B cell (primary cell): ENCODE measurements around the gene RFWD3.

Source experiments
- CTCF ChIP-seq: fragments of 200-600 bp; IDR thresholded peaks from one replicate; pipeline ENCODE4 v1.8.0; 2022; ENCODE audit warnings: antibody characterized with exemption, mild to moderate bottlenecking
- EZH2 ChIP-seq: IDR thresholded peaks from 2 replicates; pipeline ENCODE4 v1.6.1; 2012; ENCODE audit warnings: borderline replicate concordance, low read depth, mild to moderate bottlenecking, moderate library complexity, low read length; ENCODE audit not compliant: insufficient read depth, poor library complexity, severe bottlenecking

- TF ChIP-seq CTCF (no peak), EZH2 (no peak)
Observed at GRCh38 chr16:74592847-74593246, 73.8 kb downstream of the RFWD3 start.
